ENCODE results near the gene DRG1.

DRG1 gene, protein sequence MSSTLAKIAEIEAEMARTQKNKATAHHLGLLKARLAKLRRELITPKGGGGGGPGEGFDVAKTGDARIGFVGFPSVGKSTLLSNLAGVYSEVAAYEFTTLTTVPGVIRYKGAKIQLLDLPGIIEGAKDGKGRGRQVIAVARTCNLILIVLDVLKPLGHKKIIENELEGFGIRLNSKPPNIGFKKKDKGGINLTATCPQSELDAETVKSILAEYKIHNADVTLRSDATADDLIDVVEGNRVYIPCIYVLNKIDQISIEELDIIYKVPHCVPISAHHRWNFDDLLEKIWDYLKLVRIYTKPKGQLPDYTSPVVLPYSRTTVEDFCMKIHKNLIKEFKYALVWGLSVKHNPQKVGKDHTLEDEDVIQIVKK

GRCh38 chr22:31399211-31400022, at the start of gene DRG1:
Gene DRG1 (plus strand): TSS chr22:31399604. CDS start chr22:31399684, 80 bp downstream.
- no peaks in the 10 kb centered on the region for H3K9me3 ChIP-seq (ENCODE audit: insufficient read depth, low read length)
- peak within 1 kb of the TSS; percentile 51 for H3K27ac ChIP-seq (ENCODE audit: low read length)
- peak within 1 kb of the TSS; percentile 91 for H3K4me2 ChIP-seq (ENCODE audit: low read length)
- H3K4me1 ChIP-seq (ENCODE audit: low read length): peaks cover 15% of the 10 kb centered on the region
- no peaks in the 10 kb centered on the region; the same call in 1 of the 2 replicates for H4K20me1 ChIP-seq (ENCODE audit: insufficient read depth, low read length)
- no peak for TF ChIP-seq EZH2phosphoT487 (IDR thresholded peaks at IDR 0.05; ENCODE audit: low read depth)
- TF ChIP-seq CTCF (IDR thresholded peaks at IDR 0.05; ENCODE audit: low read depth, low read length): peak; percentile 12; the same call in 1 of the 2 replicates
- H3K79me2 ChIP-seq (ENCODE audit: low read length): peaks cover 51% of the 10 kb centered on the region
- peaks cover 9% of the 10 kb centered on the region for H3K36me3 ChIP-seq (replicated peaks; ENCODE audit: low read depth, low read length)
- peak within 1 kb of the TSS; percentile 93 for H3K9ac ChIP-seq (ENCODE audit: low read length)
- peak within 1 kb of the TSS; percentile 81 for H3K4me3 ChIP-seq (ENCODE audit: low read length)
- H2AFZ ChIP-seq (ENCODE audit: low read depth, low read length): peak within 1 kb of the TSS; percentile 85
- H3K27me3 ChIP-seq (ENCODE audit: low read depth, low read length): 0 out of 2 replicates have a peak, but pooled peaks cover under 1% of the 10 kb centered on the region

- Histone ChIP-seq H3K9ac (ENCODE audit: low read length) (no peak overlapping the region), H3K4me3 (ENCODE audit: low read length) (no peak overlapping the region), H3K36me3 (replicated peaks; ENCODE audit: low read depth, low read length) (peaks cover 3% of the 10 kb centered on the region), H3K27me3 (ENCODE audit: low read depth, low read length) (no peaks in the 10 kb centered on the region), H4K20me1 (ENCODE audit: insufficient read depth, low read length) (peaks cover 7% of the 10 kb centered on the region), H3K9me3 (ENCODE audit: insufficient read depth, low read length) (no peaks in the 10 kb centered on the region), H3K4me1 (ENCODE audit: low read length) (peaks cover 9% of the 10 kb centered on the region), H2AFZ (ENCODE audit: low read depth, low read length) (no peak overlapping the region), H3K79me2 (ENCODE audit: low read length) (peaks cover 17% of the 10 kb centered on the region), H3K27ac (ENCODE audit: low read length) (no peak overlapping the region), H3K4me2 (ENCODE audit: low read length) (no peak overlapping the region)
- TF ChIP-seq EZH2phosphoT487 (IDR thresholded peaks at IDR 0.05; ENCODE audit: low read depth) (no peak), CTCF (IDR thresholded peaks at IDR 0.05; ENCODE audit: low read depth, low read length) (no peak)
These were observed 49.4 kb upstream of the DRG1 start for GRCh38 chr22:31349960-31350359.

DNA sequence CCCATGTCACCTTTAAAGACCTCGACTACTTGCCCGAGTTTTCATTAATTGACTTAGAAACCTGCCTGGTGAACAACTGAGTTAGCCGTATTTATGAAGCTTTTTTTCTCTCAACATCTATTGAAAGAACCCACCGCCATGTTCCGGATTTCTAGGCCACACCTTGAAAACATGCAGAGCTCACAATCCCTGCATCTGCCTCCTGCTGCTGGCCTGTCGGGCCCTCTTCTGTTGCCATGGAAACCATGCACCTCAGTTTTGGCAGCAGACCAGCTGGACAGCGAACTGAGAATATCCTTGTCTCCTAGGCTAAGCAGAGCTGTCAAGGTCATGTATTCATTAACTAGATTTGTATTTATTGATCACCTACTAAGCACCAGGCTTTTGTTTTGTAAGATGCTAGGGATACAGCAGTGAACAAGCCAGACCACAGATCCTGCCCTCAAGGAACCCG, 49.0 kb upstream of the DRG1 start:
- H3K4me2 ChIP-seq (ENCODE audit: low read length): no peak overlapping the region
- no peak overlapping the region for H3K4me3 ChIP-seq (ENCODE audit: low read length)
- H3K9ac ChIP-seq (ENCODE audit: low read length): no peak overlapping the region
- TF ChIP-seq CTCF (IDR thresholded peaks at IDR 0.05; ENCODE audit: low read depth, low read length) (no peak), EZH2phosphoT487 (IDR thresholded peaks at IDR 0.05; ENCODE audit: low read depth) (no peak)
- no peak overlapping the region for H3K27ac ChIP-seq (ENCODE audit: low read length)
- no peaks in the 10 kb centered on the region for H3K27me3 ChIP-seq (ENCODE audit: low read depth, low read length)
- H2AFZ ChIP-seq (ENCODE audit: low read depth, low read length): no peak overlapping the region
- no peaks in the 10 kb centered on the region for H3K36me3 ChIP-seq (replicated peaks; ENCODE audit: low read depth, low read length)
- peaks cover 5% of the 10 kb centered on the region for H3K4me1 ChIP-seq (ENCODE audit: low read length)
- H3K9me3 ChIP-seq (ENCODE audit: insufficient read depth, low read length): no peaks in the 10 kb centered on the region
- peaks cover 2% of the 10 kb centered on the region for H4K20me1 ChIP-seq (ENCODE audit: insufficient read depth, low read length)
- H3K79me2 ChIP-seq (ENCODE audit: low read length): peaks cover 12% of the 10 kb centered on the region

DNA sequence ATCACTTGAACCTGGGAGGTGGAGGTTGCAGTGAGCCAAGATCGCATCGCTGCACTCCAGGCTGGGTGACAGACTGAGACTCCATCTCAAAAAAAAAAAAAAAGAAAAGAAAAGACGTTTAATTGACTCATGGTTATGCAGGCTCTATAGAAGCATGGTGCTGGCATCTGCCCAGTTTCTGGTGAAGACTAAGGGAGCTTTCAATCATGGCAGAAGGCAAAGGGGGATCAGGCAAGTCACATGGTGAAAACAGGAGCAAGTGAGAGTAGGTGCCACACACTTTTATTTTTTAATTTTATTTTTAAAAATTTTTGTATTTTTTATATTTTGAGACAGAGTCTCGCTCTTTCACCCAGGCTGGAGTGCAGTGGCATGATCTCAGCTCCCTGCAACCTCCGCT, 44.9 kb upstream of the DRG1 start:
- no peaks in the 10 kb centered on the region for H4K20me1 ChIP-seq (ENCODE audit: insufficient read depth, low read length)
- no peaks in the 10 kb centered on the region for H3K4me1 ChIP-seq (ENCODE audit: low read length)
- H3K9ac ChIP-seq (ENCODE audit: low read length): no peak overlapping the region
- no peak overlapping the region for H3K4me3 ChIP-seq (ENCODE audit: low read length)
- no peak overlapping the region for H3K27ac ChIP-seq (ENCODE audit: low read length)
- no peaks in the 10 kb centered on the region; the same call in 1 of the 2 replicates for H3K27me3 ChIP-seq (ENCODE audit: low read depth, low read length)
- no peak overlapping the region for H2AFZ ChIP-seq (ENCODE audit: low read depth, low read length)
- no peaks in the 10 kb centered on the region for H3K9me3 ChIP-seq (ENCODE audit: insufficient read depth, low read length)
- no peak overlapping the region for H3K4me2 ChIP-seq (ENCODE audit: low read length)
- TF ChIP-seq CTCF (IDR thresholded peaks at IDR 0.05; ENCODE audit: low read depth, low read length): no peak
- TF ChIP-seq EZH2phosphoT487 (IDR thresholded peaks at IDR 0.05; ENCODE audit: low read depth): no peak
- H3K36me3 ChIP-seq (replicated peaks; ENCODE audit: low read depth, low read length): no peaks in the 10 kb centered on the region
- no peaks in the 10 kb centered on the region for H3K79me2 ChIP-seq (ENCODE audit: low read length)
